ENCODE results near the gene PELO. TPM values are rescaled to one million over a fixed set of nuclear protein-coding genes. Genes with fewer than 3 reads are reported as not detected.

The PELO gene
- total RNA-seq, 2 experiments from 2014 or later = 4.3 to 4.5 TPM

GRCh38 chr5:52837068-52837467 is 49.4 kb downstream of the PELO start:
- no peak for ATAC-seq (ENCODE audit: poor library complexity)
- no peak overlapping the region for H3K27ac Mint-ChIP-seq
- CTCF ChIA-PET = no interaction called here

More at GRCh38 chr5:52837068-52837467, 49.4 kb downstream of the PELO start:
- H3K4me1 Mint-ChIP-seq (ENCODE audit: low read depth) = no peaks in the 10 kb centered on the region
- POLR2A ChIA-PET = no interaction called here
- no peak for DNase-seq
- Histone ChIP-seq H3K4me1 (ENCODE audit: insufficient read depth, low read length) (no peaks in the 10 kb centered on the region), H3K36me3 (ENCODE audit: insufficient read depth, low read length) (no peaks in the 10 kb centered on the region), H3K9me3 (ENCODE audit: control insufficient read depth in 1 of 2, insufficient read depth in 1 of 2, low read length in 2 of 2) (no peaks in the 10 kb centered on the region), H3K27ac (ENCODE audit: low read depth in 1 of 2, low read length in 2 of 2) (no peak overlapping the region), H3K27me3 (ENCODE audit: control insufficient read depth in 1 of 2, insufficient read depth in 2 of 2, low read length in 2 of 2) (no peaks in the 10 kb centered on the region), H3K4me3 (ENCODE audit: low read length) (no peak overlapping the region)
- intact Hi-C loops (cut with DNase I, micrococcal nuclease) = no loop called here
- no peaks in the 10 kb centered on the region for H3K27me3 Mint-ChIP-seq
- H3K9me3 Mint-ChIP-seq = peaks cover 3% of the 10 kb centered on the region
- H3K4me3 Mint-ChIP-seq = no peak overlapping the region
- no peaks in the 10 kb centered on the region for H3K36me3 Mint-ChIP-seq (ENCODE audit: low read depth)
- no peak for TF ChIP-seq CTCF (IDR thresholded peaks at IDR 0.05)

Other genes with a start within 250 kb of the PELO start
- 1 to 10 TPM in 1 of 2 experiments, under 1 TPM in 1; 0.74 to 1.3 TPM for gene ITGA1, start within 50 bp of the PELO start, total RNA-seq
- gene ITGA2, start 201.4 kb downstream of the PELO start, total RNA-seq = under 1 TPM; 0.03 to 0.11 TPM